Mesendoderm (in vitro differentiated cells): ENCODE data around the gene MACROD2.

Experiments
- DNase-seq: peaks from one replicate; pipeline ENCODE4 v3.0.0; 2013
- H2AK5ac ChIP-seq: 2 replicates; pipeline ENCODE4 v1.6.1; 2013; ENCODE audit warnings: low read length, inconsistent platforms
- H2BK120ac ChIP-seq: 2 replicates; pipeline ENCODE4 v1.6.1; 2013; ENCODE audit warnings: low read depth, mild to moderate bottlenecking, low read length, moderate library complexity, mixed read lengths
- H2BK15ac ChIP-seq: replicated peaks from 2 replicates; pipeline ENCODE4 v1.6.1; 2013; ENCODE audit warnings: low read depth, mild to moderate bottlenecking, moderate library complexity
- H2BK5ac ChIP-seq: 2 replicates; pipeline ENCODE4 v1.6.1; 2013; ENCODE audit warnings: low read length, inconsistent platforms
- H3K18ac ChIP-seq: 2 replicates; pipeline ENCODE4 v1.6.1; 2013; ENCODE audit warnings: mild to moderate bottlenecking, low read length, mixed read lengths
- H3K23ac ChIP-seq: one replicate; pipeline ENCODE4 v1.6.1; 2013; ENCODE audit warnings: low read length
- H3K27ac ChIP-seq: 2 replicates; pipeline ENCODE4 v1.5.1; 2013; ENCODE audit warnings: low read depth, mild to moderate bottlenecking, inconsistent platforms, low read length, moderate library complexity
- H3K27me3 ChIP-seq: 2 replicates; pipeline ENCODE4 v1.6.1; 2013; ENCODE audit warnings: low read length, control low read depth, mild to moderate bottlenecking, inconsistent platforms; ENCODE audit not compliant: insufficient read depth, poor library complexity
- H3K36me3 ChIP-seq: 2 replicates; pipeline ENCODE4 v1.6.1; 2013; ENCODE audit warnings: low read length, inconsistent platforms; ENCODE audit not compliant: control insufficient read depth, insufficient read depth
- H3K4ac ChIP-seq: one replicate; pipeline ENCODE4 v1.6.1; 2013; ENCODE audit warnings: low read depth, mild to moderate bottlenecking, low read length, moderate library complexity
- H3K4me1 ChIP-seq: 2 replicates; pipeline ENCODE4 v1.6.1; 2013; ENCODE audit warnings: low read depth, low read length, inconsistent platforms; ENCODE audit not compliant: control insufficient read depth
- H3K4me2 ChIP-seq: 2 replicates; pipeline ENCODE4 v1.6.1; 2013; ENCODE audit warnings: low read length
- H3K4me3 ChIP-seq: 2 replicates; pipeline ENCODE4 v1.5.1; 2013; ENCODE audit warnings: mild to moderate bottlenecking, low read length
- H3K56ac ChIP-seq: one replicate; pipeline ENCODE4 v1.6.1; 2013; ENCODE audit warnings: low read length
- H3K79me1 ChIP-seq: 2 replicates; pipeline ENCODE4 v1.6.1; 2013; ENCODE audit warnings: low read length, inconsistent platforms
- H3K79me2 ChIP-seq: 2 replicates; pipeline ENCODE4 v1.6.1; 2013; ENCODE audit warnings: mild to moderate bottlenecking, low read length; ENCODE audit not compliant: control insufficient read depth, insufficient read depth
- H3K9ac ChIP-seq: 2 replicates; pipeline ENCODE4 v1.6.1; 2013; ENCODE audit warnings: low read length, inconsistent platforms
- H4K5ac ChIP-seq: one replicate; pipeline ENCODE4 v1.6.1; 2013; ENCODE audit warnings: low read length
- H4K8ac ChIP-seq: one replicate; pipeline ENCODE4 v1.6.1; 2013; ENCODE audit warnings: low read depth, mild to moderate bottlenecking, control low read depth, low read length, moderate library complexity
- WGBS: extraction: QIAGEN DNeasy Blood & Tissue Kit; methylation state at CpG from one replicate; pipeline ENCODE4 v1.1.7; 2013; ENCODE audit warnings: low lambda C conversion rate, missing lambda C conversion rate; ENCODE audit not compliant: insufficient coverage; ENCODE audit errors: extremely low coverage; 5-methylcytosine and 5-hydroxymethylcytosine counted together

The MACROD2 gene

DNA sequence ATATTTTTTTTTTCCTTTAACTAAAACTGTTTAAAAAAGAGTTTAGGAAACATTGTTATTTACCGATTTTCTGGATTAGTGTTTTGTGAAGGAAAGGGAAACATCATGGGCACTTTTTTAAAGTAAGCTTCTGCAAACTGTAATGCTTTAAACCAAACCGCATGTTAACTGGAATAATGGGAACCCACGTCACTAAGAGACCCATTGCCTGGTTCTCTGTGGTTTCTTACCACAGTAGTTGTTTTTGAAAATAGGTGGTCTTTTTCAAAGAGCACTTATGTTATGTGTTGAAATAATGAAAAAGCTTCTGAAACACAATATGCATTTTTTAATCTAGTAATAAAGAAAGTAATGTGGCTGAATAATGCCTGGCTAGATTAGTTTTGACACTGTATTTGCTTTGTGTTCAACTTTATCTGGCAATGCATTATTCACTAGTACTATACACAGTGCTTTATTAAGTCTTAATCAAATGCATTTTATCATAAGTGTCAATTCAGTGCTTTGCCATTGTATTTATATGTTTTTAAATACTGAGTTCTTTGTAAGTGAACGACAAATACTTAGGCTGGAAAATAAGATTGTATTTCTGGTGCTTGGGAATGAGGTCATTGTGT, 1096.2 kb downstream of the MACROD2 start:
- Histone ChIP-seq H3K4me1 (no peaks in the 10 kb centered on the region), H3K18ac (no peak overlapping the region), H4K5ac (no peak overlapping the region), H3K4me2 (no peak overlapping the region), H3K9ac (no peak overlapping the region), H2BK120ac (no peak overlapping the region), H3K36me3 (no peaks in the 10 kb centered on the region), H2AK5ac (no peak overlapping the region), H4K8ac (no peak overlapping the region), H2BK5ac (no peak overlapping the region), H3K27ac (no peak overlapping the region), H3K79me1 (no peaks in the 10 kb centered on the region), H3K79me2 (no peaks in the 10 kb centered on the region), H3K4me3 (no peak overlapping the region), H3K56ac (no peak overlapping the region), H3K27me3 (no peaks in the 10 kb centered on the region), H2BK15ac (no peak overlapping the region), H3K4ac (no peak overlapping the region), H3K23ac (no peak overlapping the region)
- DNase-seq = no peak
- WGBS = no CpG with 5 or more reads among the region's 4 CpGs

DNA sequence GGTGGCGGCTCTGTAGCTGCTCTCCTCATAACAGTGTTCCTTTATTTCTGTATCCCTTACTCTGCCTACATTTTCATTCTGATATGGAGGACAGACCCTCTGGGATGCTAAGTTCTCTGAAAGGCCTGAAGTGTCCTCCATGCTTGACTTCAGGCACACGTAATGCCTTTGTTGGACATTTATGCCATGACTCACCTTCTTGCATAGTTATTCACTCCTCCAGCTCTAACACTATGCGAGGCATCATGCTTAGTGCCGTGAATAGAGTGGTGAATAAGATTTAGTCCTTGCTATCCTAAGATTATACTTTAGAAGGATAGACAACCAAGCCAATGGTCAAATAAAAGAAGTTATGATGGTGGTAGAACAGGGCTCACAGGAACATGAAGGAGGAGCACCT, 1103.0 kb downstream of the MACROD2 start:
- no peaks in the 10 kb centered on the region for H3K36me3 ChIP-seq
- no peak overlapping the region for H3K4me3 ChIP-seq

DNA sequence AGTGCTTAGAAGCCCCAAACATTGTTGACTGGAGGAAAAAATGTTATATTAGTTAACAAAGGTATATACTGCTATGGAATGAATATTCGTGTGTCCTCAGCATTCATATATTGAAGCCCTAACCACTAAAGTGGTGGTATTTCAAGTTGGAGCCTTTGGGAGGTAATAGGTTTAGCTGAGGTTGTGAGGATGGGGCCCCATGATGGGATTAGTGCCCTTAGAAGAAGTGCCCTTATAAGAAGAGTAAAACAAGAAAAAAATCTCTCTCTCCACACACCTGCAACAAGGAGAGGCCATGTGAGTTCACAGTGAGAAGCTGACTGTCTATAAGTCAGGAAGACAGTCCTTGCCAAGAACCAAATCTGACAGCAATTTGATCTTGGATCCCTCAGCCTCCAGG, 1103.8 kb downstream of the MACROD2 start:
- H3K4ac ChIP-seq = no peak overlapping the region
- no peak overlapping the region for H3K18ac ChIP-seq
- no peak overlapping the region for H3K4me3 ChIP-seq
- no peak overlapping the region for H4K8ac ChIP-seq
- H3K27me3 ChIP-seq = no peaks in the 10 kb centered on the region
- H3K27ac ChIP-seq = no peak overlapping the region
- no peak overlapping the region for H4K5ac ChIP-seq
- DNase-seq = no peak
- H3K56ac ChIP-seq = no peak overlapping the region
- no peak overlapping the region for H2AK5ac ChIP-seq
- H3K79me1 ChIP-seq = no peaks in the 10 kb centered on the region
- H2BK5ac ChIP-seq = no peak overlapping the region
- H2BK15ac ChIP-seq = no peak overlapping the region
- no CpG with 5 or more reads among the region's 1 CpG for WGBS
- no peak overlapping the region for H3K4me2 ChIP-seq
- no peak overlapping the region for H2BK120ac ChIP-seq
- H3K9ac ChIP-seq = no peak overlapping the region
- H3K4me1 ChIP-seq = no peaks in the 10 kb centered on the region
- H3K79me2 ChIP-seq = no peaks in the 10 kb centered on the region
- no peak overlapping the region for H3K23ac ChIP-seq
- no peaks in the 10 kb centered on the region for H3K36me3 ChIP-seq

More for the DNA sequence above, 1103.0 kb downstream of the MACROD2 start:
- Histone ChIP-seq H3K23ac (no peak overlapping the region), H4K5ac (no peak overlapping the region), H2BK120ac (no peak overlapping the region), H2AK5ac (no peak overlapping the region), H3K56ac (no peak overlapping the region), H3K79me1 (no peaks in the 10 kb centered on the region), H3K4me2 (no peak overlapping the region), H3K79me2 (no peaks in the 10 kb centered on the region), H4K8ac (no peak overlapping the region), H3K18ac (no peak overlapping the region), H2BK15ac (no peak overlapping the region), H3K27me3 (no peaks in the 10 kb centered on the region), H3K4me1 (no peaks in the 10 kb centered on the region), H2BK5ac (no peak overlapping the region), H3K4ac (no peak overlapping the region), H3K9ac (no peak overlapping the region), H3K27ac (no peak overlapping the region)
- WGBS = no CpG with 5 or more reads among the region's 4 CpGs
- no peak for DNase-seq

DNA sequence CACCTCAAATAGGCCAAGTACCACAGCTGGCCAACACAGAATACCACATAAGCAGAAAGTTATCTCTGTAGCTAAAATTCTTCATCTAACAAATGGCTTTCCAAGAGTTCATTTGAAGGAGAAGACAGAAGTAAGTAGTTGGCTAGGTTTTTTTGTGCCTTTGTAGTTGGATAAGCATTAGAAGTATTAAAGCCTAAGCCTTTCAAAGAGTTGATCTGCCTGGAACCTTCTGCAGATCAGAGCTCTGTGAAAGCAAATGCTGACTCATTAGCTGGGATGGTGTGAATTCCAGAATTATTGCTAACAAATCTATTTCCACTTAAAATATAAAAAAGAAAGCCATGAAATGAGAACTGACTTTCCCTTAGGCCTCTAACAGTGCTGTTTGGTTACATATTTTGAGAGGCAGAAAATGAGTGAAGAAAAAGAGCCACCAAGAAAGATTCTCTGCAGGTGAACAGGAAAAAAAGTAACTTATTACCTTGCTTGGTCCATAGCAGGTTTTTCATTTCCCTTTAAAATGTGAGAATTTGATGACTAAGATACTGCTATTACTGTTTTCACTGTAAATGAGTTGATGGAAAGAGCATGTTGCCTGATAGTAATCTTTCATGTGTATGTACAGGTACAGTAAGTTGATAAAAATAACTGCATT, 1105.3 kb downstream of the MACROD2 start:
- no peaks in the 10 kb centered on the region for H3K79me2 ChIP-seq
- H3K4me3 ChIP-seq = no peak overlapping the region
- no peaks in the 10 kb centered on the region for H3K27me3 ChIP-seq
- H3K56ac ChIP-seq = no peak overlapping the region
- no peak overlapping the region for H2BK15ac ChIP-seq
- no peaks in the 10 kb centered on the region for H3K4me1 ChIP-seq
- H3K18ac ChIP-seq = no peak overlapping the region
- H3K9ac ChIP-seq = no peak overlapping the region
- no peak overlapping the region for H3K4me2 ChIP-seq
- H3K36me3 ChIP-seq = no peaks in the 10 kb centered on the region
- H4K5ac ChIP-seq = no peak overlapping the region
- H3K23ac ChIP-seq = no peak overlapping the region
- H2BK5ac ChIP-seq = no peak overlapping the region
- no peak overlapping the region for H4K8ac ChIP-seq
- H2AK5ac ChIP-seq = no peak overlapping the region
- H2BK120ac ChIP-seq = no peak overlapping the region
- H3K79me1 ChIP-seq = no peaks in the 10 kb centered on the region
- DNase-seq = no peak
- H3K27ac ChIP-seq = no peak overlapping the region
- H3K4ac ChIP-seq = no peak overlapping the region

DNA sequence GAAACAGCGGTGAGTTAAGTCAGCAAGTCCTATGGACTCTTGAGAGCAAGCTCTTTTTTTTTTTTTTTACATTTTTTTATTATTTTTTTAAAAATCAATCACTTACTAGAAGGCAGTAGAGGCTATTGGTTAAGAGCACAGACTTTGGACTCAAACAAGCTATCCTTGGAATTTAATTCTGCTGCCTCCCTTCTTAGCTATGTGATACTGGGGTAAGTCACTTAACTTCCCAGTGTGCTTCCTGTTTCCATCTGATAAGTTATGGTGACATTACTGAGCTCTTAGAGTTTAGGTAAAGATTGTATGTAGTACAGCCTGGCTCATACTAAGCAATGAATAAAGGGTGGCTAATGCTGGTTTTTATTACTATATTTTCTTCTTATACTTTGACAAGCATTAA, 1112.6 kb downstream of the MACROD2 start:
- H3K23ac ChIP-seq = no peak overlapping the region
- no peak overlapping the region for H3K18ac ChIP-seq
- H2BK5ac ChIP-seq = no peak overlapping the region
- DNase-seq = no peak
- H3K4me1 ChIP-seq = peaks cover 3% of the 10 kb centered on the region
- no peak overlapping the region for H2AK5ac ChIP-seq
- no peak overlapping the region for H3K56ac ChIP-seq
- no peak overlapping the region for H3K4me2 ChIP-seq
- no peak overlapping the region for H3K4me3 ChIP-seq
- no peak overlapping the region for H3K9ac ChIP-seq
- no peak overlapping the region for H3K27ac ChIP-seq
- no peak overlapping the region for H2BK120ac ChIP-seq
- H3K27me3 ChIP-seq = no peaks in the 10 kb centered on the region
- WGBS = no CpG with 5 or more reads among the region's 1 CpG
- H4K5ac ChIP-seq = no peak overlapping the region
- no peaks in the 10 kb centered on the region for H3K79me2 ChIP-seq
- H3K4ac ChIP-seq = no peak overlapping the region
- no peaks in the 10 kb centered on the region for H3K79me1 ChIP-seq
- no peaks in the 10 kb centered on the region for H3K36me3 ChIP-seq
- H2BK15ac ChIP-seq = no peak overlapping the region
- H4K8ac ChIP-seq = no peak overlapping the region

DNA sequence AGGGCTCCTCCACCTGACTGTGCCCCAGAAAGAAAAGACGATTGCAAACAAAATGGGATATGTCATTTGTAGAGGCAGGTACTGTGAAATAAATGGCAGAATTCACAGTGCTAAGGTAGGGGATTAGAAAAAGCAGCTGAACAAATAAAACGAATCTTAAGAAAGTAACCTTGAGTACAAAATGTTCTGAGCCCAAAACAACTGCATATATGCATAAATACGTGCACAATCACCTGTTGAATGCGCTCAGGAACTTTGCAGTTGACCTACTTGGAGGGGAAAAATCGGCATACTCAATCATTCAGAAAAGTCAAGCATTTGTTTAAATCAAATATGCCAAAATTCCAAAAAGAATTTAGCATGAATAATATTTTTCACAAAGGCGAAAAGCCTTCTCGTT, 1114.2 kb downstream of the MACROD2 start:
- Histone ChIP-seq H3K4me1 (peaks cover 3% of the 10 kb centered on the region), H3K36me3 (no peaks in the 10 kb centered on the region), H3K18ac (no peak overlapping the region), H3K9ac (no peak overlapping the region), H2BK120ac (no peak overlapping the region), H2AK5ac (no peak overlapping the region), H3K4me3 (no peak overlapping the region), H2BK15ac (no peak overlapping the region), H2BK5ac (no peak overlapping the region), H4K8ac (no peak overlapping the region), H3K79me2 (no peaks in the 10 kb centered on the region), H3K56ac (no peak overlapping the region), H3K4ac (no peak overlapping the region), H3K4me2 (no peak overlapping the region), H3K23ac (no peak overlapping the region), H4K5ac (no peak overlapping the region), H3K27me3 (no peaks in the 10 kb centered on the region), H3K27ac (no peak overlapping the region), H3K79me1 (no peaks in the 10 kb centered on the region)
- DNase-seq = no peak
- no CpG with 5 or more reads among the region's 7 CpGs for WGBS
